ENCODE results near the gene ADAMTS6.

DNA sequence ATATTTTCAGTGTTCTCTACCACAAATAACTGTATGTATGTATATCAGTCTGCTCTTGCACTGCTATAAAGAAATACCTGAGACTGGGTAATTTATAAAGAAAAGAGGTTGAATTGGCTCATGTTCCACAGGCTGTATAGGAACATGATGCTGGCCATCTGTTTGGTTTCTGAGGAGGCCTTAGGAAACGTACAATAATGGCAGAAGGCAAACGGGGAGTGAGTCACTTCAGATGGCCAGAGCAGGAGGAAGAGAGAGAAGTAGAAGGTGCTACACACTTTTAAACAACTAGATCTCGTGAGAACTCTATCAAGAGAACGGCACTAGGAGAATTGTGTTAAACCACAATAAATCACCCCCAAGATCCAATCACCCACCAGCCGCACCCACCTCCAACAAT lies 121.7 kb downstream of the ADAMTS6 start:
- no peak for TF ChIP-seq CTCF (tag by site-specific recombination; IDR thresholded peaks at IDR 0.05)
- TF ChIP-seq ZNF274 (IDR thresholded peaks at IDR 0.05; ENCODE audit: low read length): no peak
- TF ChIP-seq ZNF274 (tag by site-specific recombination; IDR thresholded peaks at IDR 0.05; ENCODE audit: borderline replicate concordance): no peak
- TF ChIP-seq ZNF10 (tag by site-specific recombination; IDR thresholded peaks at IDR 0.05): no peak
- no peak for TF ChIP-seq ZNF157 (tag by site-specific recombination; IDR thresholded peaks at IDR 0.05)
- TF ChIP-seq WT1 (tag by site-specific recombination; IDR thresholded peaks at IDR 0.05): no peak
- no peak for TF ChIP-seq ZNF211 (tag by site-specific recombination; IDR thresholded peaks at IDR 0.05; ENCODE audit: low read depth)
- no peak for TF ChIP-seq ZBTB17 (tag by site-specific recombination; IDR thresholded peaks at IDR 0.05)
- TF ChIP-seq FEZF1 (tag by site-specific recombination; IDR thresholded peaks at IDR 0.05): no peak

All from HEK293 (cell line).